H1 (cell line): ENCODE results near the gene MMP25. TPM values are rescaled to one million over a fixed set of nuclear protein-coding genes. Genes with fewer than 3 reads are reported as not detected.
A peak's percentile ranks its signal among the peaks of the same experiment; 100 is the strongest.

Experiments
- CBX5 ChIP-seq: fragments of 300-800, 300-1000 bp; sonication (generic); IDR thresholded peaks from 2 replicates; pipeline ENCODE4 v1.7.1; 2016; ENCODE audit warnings: antibody characterized with exemption, low read length, low read depth
- CHD2 ChIP-seq: IDR thresholded peaks from 2 replicates; pipeline ENCODE4 v1.6.1; 2012; ENCODE audit warnings: low read length, improper control_type of control experiment
- CREB1 ChIP-seq: IDR thresholded peaks from 2 replicates; pipeline ENCODE4 v1.6.1; 2012; ENCODE audit warnings: inconsistent platforms
- GTF2F1 ChIP-seq: IDR thresholded peaks from 2 replicates; pipeline ENCODE4 v1.6.1; 2012; ENCODE audit warnings: low read depth, low read length, improper control_type of control experiment, borderline replicate concordance
- KDM4A ChIP-seq: IDR thresholded peaks from one replicate; pipeline ENCODE4 v1.7.1; 2012; ENCODE audit warnings: low read depth, mild to moderate bottlenecking, moderate library complexity, low read length, inconsistent platforms; ENCODE audit not compliant: severe bottlenecking
- MAX ChIP-seq: IDR thresholded peaks from 2 replicates; pipeline ENCODE4 v1.6.1; 2012; ENCODE audit warnings: inconsistent platforms
- SIRT6 ChIP-seq: IDR thresholded peaks from one replicate; pipeline ENCODE4 v1.7.1; 2012; ENCODE audit warnings: low read length, inconsistent platforms
- SUZ12 ChIP-seq: fragments of 200-600 bp; sonication (generic); IDR thresholded peaks from 2 replicates; pipeline ENCODE4 v1.6.1; 2012; ENCODE audit warnings: mild to moderate bottlenecking, inconsistent platforms, low read length, moderate library complexity, mixed read lengths
- TEAD4 ChIP-seq: IDR thresholded peaks from 2 replicates; pipeline ENCODE4 v1.6.1; 2012; ENCODE audit warnings: low read depth, low read length, inconsistent platforms, mixed read lengths
- polyA plus RNA-seq, 7 experiments: library from polyadenylated mRNA; depleted of rRNA in 3 of 7; stranded (reverse) in 5 of 7; unstranded in 2 of 7; fragments of >200 nt in 5 of 7; fragments of 200-250 nt in 2 of 7; gene quantifications; 1 replicate in 5 of 7; 2 replicates in 1 of 7; 4 replicates in 1 of 7; pipeline versions ENCODE4 v1.2.1 to v1.2.3, GENCODE V29; 2011 to 2013; ENCODE audit warnings: missing spikeins in 2 of 7, mixed read lengths in 2 of 7
- total RNA-seq: library from RNA; stranded (reverse); fragmentation: NEBNext Ultra II Directional; extraction: Animal tissue kit (Norgen Biotek cat#: 25700); gene quantifications from 2 replicates; pipeline ENCODE4 v1.2.1, GENCODE V29; 2021
- TF ChIP-seq, protein P1 (sequence below): fragments of 300-600 bp; sonication (generic); IDR thresholded peaks from 2 replicates; pipeline ENCODE4 v1.7.1; 2012; ENCODE audit warnings: low read length, moderate library complexity, mild to moderate bottlenecking, inconsistent platforms; ENCODE audit not compliant: insufficient replicate concordance

MMP25 gene
- total and polyA plus RNA-seq, 2 of the 8 experiments (the other 6 are each of a cell fraction or from before 2014, with no cell fraction given): 7.7 to 26.7 TPM

DNA sequence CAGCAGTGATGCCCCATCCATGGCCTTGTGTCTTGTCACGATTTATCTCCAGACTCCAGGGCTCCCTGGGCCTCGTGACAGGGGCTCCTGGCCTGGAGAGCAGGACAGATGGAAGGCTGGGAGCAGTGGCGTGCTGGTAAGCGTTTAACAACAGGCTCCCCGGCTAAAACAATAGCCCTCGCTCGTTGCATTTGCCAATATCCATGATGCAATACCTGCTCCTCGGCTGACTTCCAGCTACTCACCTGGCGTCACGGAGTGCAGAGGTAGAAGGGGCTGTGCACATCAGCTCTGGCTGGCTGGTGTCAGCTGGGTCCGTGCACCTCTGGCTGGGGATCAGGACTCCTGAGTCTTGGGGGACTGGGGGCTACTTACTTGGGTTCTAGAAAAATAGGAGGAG lies 8.1 kb upstream of the MMP25 start (continued):
- TF ChIP-seq, protein P1, sequence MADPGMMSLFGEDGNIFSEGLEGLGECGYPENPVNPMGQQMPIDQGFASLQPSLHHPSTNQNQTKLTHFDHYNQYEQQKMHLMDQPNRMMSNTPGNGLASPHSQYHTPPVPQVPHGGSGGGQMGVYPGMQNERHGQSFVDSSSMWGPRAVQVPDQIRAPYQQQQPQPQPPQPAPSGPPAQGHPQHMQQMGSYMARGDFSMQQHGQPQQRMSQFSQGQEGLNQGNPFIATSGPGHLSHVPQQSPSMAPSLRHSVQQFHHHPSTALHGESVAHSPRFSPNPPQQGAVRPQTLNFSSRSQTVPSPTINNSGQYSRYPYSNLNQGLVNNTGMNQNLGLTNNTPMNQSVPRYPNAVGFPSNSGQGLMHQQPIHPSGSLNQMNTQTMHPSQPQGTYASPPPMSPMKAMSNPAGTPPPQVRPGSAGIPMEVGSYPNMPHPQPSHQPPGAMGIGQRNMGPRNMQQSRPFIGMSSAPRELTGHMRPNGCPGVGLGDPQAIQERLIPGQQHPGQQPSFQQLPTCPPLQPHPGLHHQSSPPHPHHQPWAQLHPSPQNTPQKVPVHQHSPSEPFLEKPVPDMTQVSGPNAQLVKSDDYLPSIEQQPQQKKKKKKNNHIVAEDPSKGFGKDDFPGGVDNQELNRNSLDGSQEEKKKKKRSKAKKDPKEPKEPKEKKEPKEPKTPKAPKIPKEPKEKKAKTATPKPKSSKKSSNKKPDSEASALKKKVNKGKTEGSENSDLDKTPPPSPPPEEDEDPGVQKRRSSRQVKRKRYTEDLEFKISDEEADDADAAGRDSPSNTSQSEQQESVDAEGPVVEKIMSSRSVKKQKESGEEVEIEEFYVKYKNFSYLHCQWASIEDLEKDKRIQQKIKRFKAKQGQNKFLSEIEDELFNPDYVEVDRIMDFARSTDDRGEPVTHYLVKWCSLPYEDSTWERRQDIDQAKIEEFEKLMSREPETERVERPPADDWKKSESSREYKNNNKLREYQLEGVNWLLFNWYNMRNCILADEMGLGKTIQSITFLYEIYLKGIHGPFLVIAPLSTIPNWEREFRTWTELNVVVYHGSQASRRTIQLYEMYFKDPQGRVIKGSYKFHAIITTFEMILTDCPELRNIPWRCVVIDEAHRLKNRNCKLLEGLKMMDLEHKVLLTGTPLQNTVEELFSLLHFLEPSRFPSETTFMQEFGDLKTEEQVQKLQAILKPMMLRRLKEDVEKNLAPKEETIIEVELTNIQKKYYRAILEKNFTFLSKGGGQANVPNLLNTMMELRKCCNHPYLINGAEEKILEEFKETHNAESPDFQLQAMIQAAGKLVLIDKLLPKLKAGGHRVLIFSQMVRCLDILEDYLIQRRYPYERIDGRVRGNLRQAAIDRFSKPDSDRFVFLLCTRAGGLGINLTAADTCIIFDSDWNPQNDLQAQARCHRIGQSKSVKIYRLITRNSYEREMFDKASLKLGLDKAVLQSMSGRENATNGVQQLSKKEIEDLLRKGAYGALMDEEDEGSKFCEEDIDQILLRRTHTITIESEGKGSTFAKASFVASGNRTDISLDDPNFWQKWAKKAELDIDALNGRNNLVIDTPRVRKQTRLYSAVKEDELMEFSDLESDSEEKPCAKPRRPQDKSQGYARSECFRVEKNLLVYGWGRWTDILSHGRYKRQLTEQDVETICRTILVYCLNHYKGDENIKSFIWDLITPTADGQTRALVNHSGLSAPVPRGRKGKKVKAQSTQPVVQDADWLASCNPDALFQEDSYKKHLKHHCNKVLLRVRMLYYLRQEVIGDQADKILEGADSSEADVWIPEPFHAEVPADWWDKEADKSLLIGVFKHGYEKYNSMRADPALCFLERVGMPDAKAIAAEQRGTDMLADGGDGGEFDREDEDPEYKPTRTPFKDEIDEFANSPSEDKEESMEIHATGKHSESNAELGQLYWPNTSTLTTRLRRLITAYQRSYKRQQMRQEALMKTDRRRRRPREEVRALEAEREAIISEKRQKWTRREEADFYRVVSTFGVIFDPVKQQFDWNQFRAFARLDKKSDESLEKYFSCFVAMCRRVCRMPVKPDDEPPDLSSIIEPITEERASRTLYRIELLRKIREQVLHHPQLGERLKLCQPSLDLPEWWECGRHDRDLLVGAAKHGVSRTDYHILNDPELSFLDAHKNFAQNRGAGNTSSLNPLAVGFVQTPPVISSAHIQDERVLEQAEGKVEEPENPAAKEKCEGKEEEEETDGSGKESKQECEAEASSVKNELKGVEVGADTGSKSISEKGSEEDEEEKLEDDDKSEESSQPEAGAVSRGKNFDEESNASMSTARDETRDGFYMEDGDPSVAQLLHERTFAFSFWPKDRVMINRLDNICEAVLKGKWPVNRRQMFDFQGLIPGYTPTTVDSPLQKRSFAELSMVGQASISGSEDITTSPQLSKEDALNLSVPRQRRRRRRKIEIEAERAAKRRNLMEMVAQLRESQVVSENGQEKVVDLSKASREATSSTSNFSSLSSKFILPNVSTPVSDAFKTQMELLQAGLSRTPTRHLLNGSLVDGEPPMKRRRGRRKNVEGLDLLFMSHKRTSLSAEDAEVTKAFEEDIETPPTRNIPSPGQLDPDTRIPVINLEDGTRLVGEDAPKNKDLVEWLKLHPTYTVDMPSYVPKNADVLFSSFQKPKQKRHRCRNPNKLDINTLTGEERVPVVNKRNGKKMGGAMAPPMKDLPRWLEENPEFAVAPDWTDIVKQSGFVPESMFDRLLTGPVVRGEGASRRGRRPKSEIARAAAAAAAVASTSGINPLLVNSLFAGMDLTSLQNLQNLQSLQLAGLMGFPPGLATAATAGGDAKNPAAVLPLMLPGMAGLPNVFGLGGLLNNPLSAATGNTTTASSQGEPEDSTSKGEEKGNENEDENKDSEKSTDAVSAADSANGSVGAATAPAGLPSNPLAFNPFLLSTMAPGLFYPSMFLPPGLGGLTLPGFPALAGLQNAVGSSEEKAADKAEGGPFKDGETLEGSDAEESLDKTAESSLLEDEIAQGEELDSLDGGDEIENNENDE: no peak
- TF ChIP-seq SUZ12: no peak
- TF ChIP-seq KDM4A: no peak
- no peak for TF ChIP-seq SIRT6
- peak; percentile 20 for TF ChIP-seq MAX
- no peak for TF ChIP-seq GTF2F1
- no peak for TF ChIP-seq CHD2
- no peak for TF ChIP-seq TEAD4
- peak; percentile 35; the same call in 1 of the 2 replicates for TF ChIP-seq CREB1
- no peak for TF ChIP-seq CBX5
